GM12878 (cell line): ENCODE measurements around the gene CD7. TPM values are rescaled to one million over a fixed set of nuclear protein-coding genes. Genes with fewer than 3 reads are reported as not detected.

Experiments used
- ATF7 ChIP-seq: fragments of 450-650 bp; IDR thresholded peaks from 2 replicates; pipeline ENCODE4 v1.6.1; 2016; ENCODE audit warnings: low read depth, mild to moderate bottlenecking
- BACH1 ChIP-seq: fragments of 450-650 bp; IDR thresholded peaks from 2 replicates; pipeline ENCODE4 v1.6.1; 2017; ENCODE audit warnings: mild to moderate bottlenecking, borderline replicate concordance
- ETV6 ChIP-seq, 2 experiments: fragments of 450-650 bp in 1 of 2; IDR thresholded peaks in 1 of 2; conservative IDR thresholded peaks in 1 of 2; 2 replicates each; pipeline ENCODE4 v1.6.1; 2014; ENCODE audit warnings: antibody characterized with exemption in 1 of 2, borderline replicate concordance in 1 of 2, low read depth in 1 of 2, mild to moderate bottlenecking in 1 of 2, moderate library complexity in 1 of 2
- IRF3 ChIP-seq: fragments of 450-650 bp; IDR thresholded peaks from 2 replicates; pipeline ENCODE4 v1.6.1; 2014; ENCODE audit warnings: mild to moderate bottlenecking
- NFYB ChIP-seq: IDR thresholded peaks from 2 replicates; pipeline ENCODE4 v1.6.1; 2011; ENCODE audit warnings: low read depth, mild to moderate bottlenecking, low read length, improper control_type of control experiment, moderate library complexity; ENCODE audit not compliant: insufficient read depth
- NKRF ChIP-seq: fragments of 450-650 bp; conservative IDR thresholded peaks from 2 replicates; pipeline ENCODE4 v1.6.1; 2017; ENCODE audit warnings: mild to moderate bottlenecking, moderate library complexity
- PKNOX1 ChIP-seq: fragments of 450-650 bp; IDR thresholded peaks from 2 replicates; pipeline ENCODE4 v1.6.1; 2016; ENCODE audit warnings: mild to moderate bottlenecking
- RFX5 ChIP-seq: IDR thresholded peaks from 2 replicates; pipeline ENCODE4 v1.6.1; 2011; ENCODE audit warnings: low read depth, low read length, improper control_type of control experiment
- polyA plus RNA-seq, 11 experiments: library from polyadenylated mRNA; depleted of rRNA in 4 of 11; unstranded in 6 of 11; stranded (reverse) in 5 of 11; fragments of >200 nt; fragmentation: Nextera tagmentation in 4 of 11; fragmentation: Illumina TruSeq in 1 of 11; extraction: Ambion mirVana in 4 of 11; extraction: Trizol in 1 of 11; gene quantifications; 1 replicate in 1 of 11; 2 replicates in 10 of 11; pipeline versions ENCODE4 v1.2.1 to v1.2.3, GENCODE V29; 2011 to 2016; ENCODE audit warnings: inconsistent platforms in 2 of 11, missing spikeins in 2 of 11, low read depth in 1 of 11
- total RNA-seq, 4 experiments: library from RNA; depleted of rRNA in 3 of 4; stranded (reverse); fragments of >200 nt in 3 of 4; fragmentation: Illumina TruSeq in 1 of 4; extraction: Trizol in 1 of 4; gene quantifications; 2 replicates each; pipeline versions ENCODE4 v1.2.1 to v1.2.3, GENCODE V29; 2013 to 2021

Gene CD7
- total and polyA plus RNA-seq, 10 of the 15 experiments (the other 5 are each of a cell fraction or from before 2014, with no cell fraction given): 0.33 TPM; not detected in 9

- no peak for TF ChIP-seq ETV6 (conservative IDR thresholded peaks at IDR 0.05 in 1 of 2, IDR thresholded peaks at IDR 0.05 in 1 of 2; ENCODE audit: borderline replicate concordance in 1 of 2, low read depth in 1 of 2)
- TF ChIP-seq BACH1: no peak
- no peak for TF ChIP-seq IRF3
- no peak for TF ChIP-seq ATF7
- no peak for TF ChIP-seq PKNOX1
- no peak for TF ChIP-seq NKRF
- no peak for TF ChIP-seq RFX5
- no peak for TF ChIP-seq NFYB
Measured at GRCh38 chr17:82310877-82311276, 6.5 kb downstream of the CD7 start (continued).
